ENCODE measurements around the gene COL5A3. TPM values are rescaled to one million over a fixed set of nuclear protein-coding genes. Genes with fewer than 3 reads are reported as not detected.
"Not testable (repeated sequence)": the region's sequence is repeated elsewhere in the genome, so short reads cannot be mapped to it uniquely, and the experiment has no call there.

The COL5A3 gene
- total RNA-seq, 1 experiment from 2014 or later: not detected

GRCh38 chr19:10033614-10034013 is 23.3 kb upstream of the COL5A3 start:
- H3K9me3 ChIP-seq: no peaks in the 10 kb centered on the region
- DNase-seq: no peak
- POLR2A ChIA-PET: no interaction called here
- no peak overlapping the region for H3K4me3 Mint-ChIP-seq (ENCODE audit: unreplicated experiment)
- H3K4me3 ChIP-seq (ENCODE audit: low read depth, low read length): no peak overlapping the region
- H3K36me3 ChIP-seq (ENCODE audit: control insufficient read depth, insufficient read depth, low read length): no peaks in the 10 kb centered on the region
- H3K9me3 Mint-ChIP-seq (ENCODE audit: unreplicated experiment): no peaks in the 10 kb centered on the region
- TF ChIP-seq CTCF (IDR thresholded peaks at IDR 0.05; ENCODE audit: insufficient read depth in 1 of 2, low read depth in 1 of 2, low read length in 1 of 2, severe bottlenecking in 1 of 2, unreplicated experiment in 1 of 2): no peak
- CTCF ChIA-PET: interaction anchor here (0.7 kb wide), 1 partner anchor 1098 kb away, joined by 3 read pairs; no protein-coding TSS in a partner anchor
- no TSS peak for BruUV-seq (replicated peaks)
- H3K27me3 ChIP-seq (replicated peaks; ENCODE audit: control insufficient read depth, insufficient read depth, low read length): no peaks in the 10 kb centered on the region
- intact Hi-C loops (cut with micrococcal nuclease; ENCODE audit: unreplicated experiment): no loop called here
- H3K27me3 Mint-ChIP-seq (ENCODE audit: insufficient read depth, unreplicated experiment): peaks cover 15% of the 10 kb centered on the region
- no peak overlapping the region for H3K27ac Mint-ChIP-seq (ENCODE audit: unreplicated experiment)
- peaks cover 10% of the 10 kb centered on the region for H3K4me1 Mint-ChIP-seq (ENCODE audit: low read depth, unreplicated experiment)
- H3K4me1 ChIP-seq: peaks cover 15% of the 10 kb centered on the region
- no peaks in the 10 kb centered on the region for H3K36me3 Mint-ChIP-seq (ENCODE audit: insufficient read depth, unreplicated experiment)

GRCh38 chr19:10027158-10027997 is 17.1 kb upstream of the COL5A3 start:
- intact Hi-C loops (cut with micrococcal nuclease; ENCODE audit: unreplicated experiment): loop anchor here (1.0 kb wide), 1 partner anchor 93 kb away; no protein-coding TSS in a partner anchor
- no peaks in the 10 kb centered on the region for H3K9me3 Mint-ChIP-seq (ENCODE audit: unreplicated experiment)
- no peak overlapping the region for H3K27ac Mint-ChIP-seq (ENCODE audit: unreplicated experiment)
- peaks cover 4% of the 10 kb centered on the region for H3K36me3 Mint-ChIP-seq (ENCODE audit: insufficient read depth, unreplicated experiment)
- Histone ChIP-seq H3K36me3 (ENCODE audit: control insufficient read depth, insufficient read depth, low read length) (no peaks in the 10 kb centered on the region), H3K27me3 (replicated peaks; ENCODE audit: control insufficient read depth, insufficient read depth, low read length) (no peaks in the 10 kb centered on the region), H3K4me3 (ENCODE audit: low read depth, low read length) (no peak overlapping the region), H3K9me3 (no peaks in the 10 kb centered on the region), H3K4me1 (no peaks in the 10 kb centered on the region)
- H3K27me3 Mint-ChIP-seq (ENCODE audit: insufficient read depth, unreplicated experiment): peaks cover 16% of the 10 kb centered on the region
- H3K4me3 Mint-ChIP-seq (ENCODE audit: unreplicated experiment): no peak overlapping the region
- ChIA-PET CTCF (interaction anchor here (0.6 to 1.7 kb wide), 9 partner anchors 18 to 1784 kb away, joined by 3 to 34 read pairs (median 4); partner anchors contain the start of gene OLFM2), POLR2A (no interaction called here)
- H3K4me1 Mint-ChIP-seq (ENCODE audit: low read depth, unreplicated experiment): no peaks in the 10 kb centered on the region
- peak; percentile 88 to 95 for TF ChIP-seq CTCF (IDR thresholded peaks at IDR 0.05; ENCODE audit: insufficient read depth in 1 of 2, low read depth in 1 of 2, low read length in 1 of 2, severe bottlenecking in 1 of 2, unreplicated experiment in 1 of 2)
- BruUV-seq (replicated peaks): no TSS peak
- peak; percentile 91 to 95 for DNase-seq

- no peak overlapping the region for H3K4me3 ChIP-seq (ENCODE audit: low read depth, low read length)
- no peak overlapping the region for H3K4me3 Mint-ChIP-seq (ENCODE audit: unreplicated experiment)
- peaks cover 13% of the 10 kb centered on the region for H3K27me3 Mint-ChIP-seq (ENCODE audit: insufficient read depth, unreplicated experiment)
- no peaks in the 10 kb centered on the region for H3K4me1 ChIP-seq
- ChIA-PET POLR2A (no interaction called here), CTCF (interaction anchor here (1.3 to 1.7 kb wide), 3 partner anchors 26 to 95 kb away, joined by 3 to 34 read pairs (median 29); no protein-coding TSS in a partner anchor)
- H3K36me3 Mint-ChIP-seq (ENCODE audit: insufficient read depth, unreplicated experiment): peaks cover 4% of the 10 kb centered on the region
- no peak for DNase-seq
- no peaks in the 10 kb centered on the region for H3K4me1 Mint-ChIP-seq (ENCODE audit: low read depth, unreplicated experiment)
- no peak overlapping the region for H3K27ac Mint-ChIP-seq (ENCODE audit: unreplicated experiment)
- TF ChIP-seq CTCF (IDR thresholded peaks at IDR 0.05; ENCODE audit: insufficient read depth in 1 of 2, low read depth in 1 of 2, low read length in 1 of 2, severe bottlenecking in 1 of 2, unreplicated experiment in 1 of 2): no peak
- H3K27me3 ChIP-seq (replicated peaks; ENCODE audit: control insufficient read depth, insufficient read depth, low read length): no peaks in the 10 kb centered on the region
- no peaks in the 10 kb centered on the region for H3K9me3 ChIP-seq
- intact Hi-C loops (cut with micrococcal nuclease; ENCODE audit: unreplicated experiment): loop anchor here (1.0 kb wide), 1 partner anchor 92 kb away; no protein-coding TSS in a partner anchor
- no peaks in the 10 kb centered on the region for H3K9me3 Mint-ChIP-seq (ENCODE audit: unreplicated experiment)
- no peaks in the 10 kb centered on the region for H3K36me3 ChIP-seq (ENCODE audit: control insufficient read depth, insufficient read depth, low read length)
- BruUV-seq (replicated peaks): no TSS peak
Observed at GRCh38 chr19:10026744-10027143, 16.4 kb upstream of the COL5A3 start.

DNA sequence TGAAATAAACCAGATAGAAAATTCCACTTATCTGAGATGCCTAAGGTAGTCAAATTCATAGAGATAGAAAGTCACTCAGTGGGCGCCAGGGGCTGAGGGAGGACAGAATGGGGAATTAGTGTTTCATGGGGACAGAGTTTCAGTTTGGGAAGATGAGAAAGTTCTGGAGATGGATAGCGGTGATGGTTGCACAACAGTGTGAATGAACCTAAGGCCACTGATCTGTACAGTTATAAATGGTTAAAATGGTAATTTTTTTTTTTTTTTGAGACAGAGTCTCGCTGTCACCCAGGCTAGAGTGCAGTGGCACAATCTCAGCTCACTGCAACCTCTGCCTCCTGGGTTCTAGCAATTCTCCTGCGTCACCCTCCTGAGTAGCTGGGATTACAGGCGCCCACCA is 12.8 kb upstream of the COL5A3 start:
- H3K4me1 ChIP-seq; H3K27ac Mint-ChIP-seq (ENCODE audit: unreplicated experiment); H3K36me3 ChIP-seq (ENCODE audit: control insufficient read depth, insufficient read depth, low read length); H3K27me3 ChIP-seq (replicated peaks; ENCODE audit: control insufficient read depth, insufficient read depth, low read length); H3K4me3 ChIP-seq (ENCODE audit: low read depth, low read length); CTCF ChIA-PET; H3K36me3 Mint-ChIP-seq (ENCODE audit: insufficient read depth, unreplicated experiment); DNase-seq; BruUV-seq (replicated peaks); H3K9me3 ChIP-seq; intact Hi-C loops (cut with micrococcal nuclease; ENCODE audit: unreplicated experiment); H3K4me3 Mint-ChIP-seq (ENCODE audit: unreplicated experiment); H3K4me1 Mint-ChIP-seq (ENCODE audit: low read depth, unreplicated experiment); H3K9me3 Mint-ChIP-seq (ENCODE audit: unreplicated experiment); POLR2A ChIA-PET: not testable (repeated sequence)
- peaks cover 16% of the 10 kb centered on the region for H3K27me3 Mint-ChIP-seq (ENCODE audit: insufficient read depth, unreplicated experiment)

Data from Caco-2 (cell line).